SK-N-SH (cell line): ENCODE measurements around the gene RIPK4. TPM values are rescaled to one million over a fixed set of nuclear protein-coding genes. Genes with fewer than 3 reads are reported as not detected.

Experiments used
- CTCF ChIA-PET: fragments of 300-600, 350-600 bp; formaldehyde crosslinking; extraction: SDS; loops from one replicate; lab custom pipeline; 2021; lab: Yijun Ruan, JAX
- POLR2A ChIA-PET: fragments of 350-600 bp; sonication (Branson Sonifier 250); formaldehyde crosslinking; extraction: SDS; loops from one replicate; lab custom pipeline; 2020; ENCODE audit warnings: antibody characterized with exemption, inconsistent platforms; lab: Yijun Ruan, JAX
- DNase-seq: peaks from one replicate; pipeline ENCODE4 v3.0.0; 2012
- H2AFZ ChIP-seq: fragments of 200-600 bp; sonication (generic); 2 replicates; pipeline ENCODE4 v1.8.1; 2016; ENCODE audit warnings: antibody characterized with exemption, mild to moderate bottlenecking, low read depth
- H3F3A ChIP-seq: fragments of 200-600 bp; sonication (generic); replicated peaks from 2 replicates; pipeline ENCODE3; 2016; ENCODE audit warnings: antibody characterized with exemption, mild to moderate bottlenecking; ENCODE audit not compliant: insufficient read depth
- H3K27ac ChIP-seq, 2 experiments: fragments of 200-500 bp in 1 of 2; fragments of 200-600 bp in 1 of 2; sonication (Bioruptor generic) in 1 of 2; sonication (generic), shearing (Covaris generic) in 1 of 2; 2 replicates each; pipeline versions ENCODE4 v1.5.1 to v1.6.1; 2014 to 2016; ENCODE audit warnings: low read depth in 2 of 2, inconsistent platforms in 1 of 2, low read length in 1 of 2, mild to moderate bottlenecking in 1 of 2, mixed read lengths in 1 of 2
- H3K27me3 ChIP-seq: fragments of 200-600 bp; sonication (generic), shearing (Covaris generic); 2 replicates; pipeline ENCODE4 v1.6.1; 2016; ENCODE audit warnings: mixed run types; ENCODE audit not compliant: insufficient read depth
- H3K36me3 ChIP-seq, 2 experiments: fragments of 200-500 bp in 1 of 2; fragments of 200-600 bp in 1 of 2; sonication (Bioruptor generic) in 1 of 2; sonication (generic) in 1 of 2; replicated peaks in 1 of 2; 2 replicates each; pipeline versions ENCODE3 to v1.5.1; 2014 to 2016; ENCODE audit warnings: low read length in 1 of 2, mild to moderate bottlenecking in 1 of 2; ENCODE audit not compliant: insufficient read depth in 2 of 2, control insufficient read depth in 1 of 2
- H3K4me1 ChIP-seq, 2 experiments: fragments of 200-500 bp in 1 of 2; fragments of 200-600 bp in 1 of 2; sonication (Bioruptor generic) in 1 of 2; sonication (generic), shearing (Covaris generic) in 1 of 2; 2 replicates each; pipeline versions ENCODE4 v1.5.1 to v1.6.1; 2014 to 2016; ENCODE audit warnings: low read depth in 1 of 2, low read length in 1 of 2, mixed run types in 1 of 2; ENCODE audit not compliant: insufficient read depth in 2 of 2, control insufficient read depth in 1 of 2
- H3K4me2 ChIP-seq: fragments of 200-600 bp; sonication (generic), shearing (Covaris generic); 2 replicates; pipeline ENCODE4 v1.6.1; 2017; ENCODE audit warnings: mixed run types
- H3K4me3 ChIP-seq, 2 experiments: fragments of 200-500 bp in 1 of 2; fragments of 200-600 bp in 1 of 2; sonication (Bioruptor generic) in 1 of 2; sonication (generic), shearing (Covaris generic) in 1 of 2; 2 replicates each; pipeline versions ENCODE4 v1.5.1 to v1.8.1; 2014 to 2016; ENCODE audit warnings: low read depth in 2 of 2, inconsistent platforms in 1 of 2, low read length in 1 of 2, mild to moderate bottlenecking in 1 of 2, mixed read lengths in 1 of 2, moderate library complexity in 1 of 2
- H3K79me2 ChIP-seq: fragments of 200-600 bp; sonication (generic); 2 replicates; pipeline ENCODE4 v1.8.1; 2017; ENCODE audit warnings: mild to moderate bottlenecking; ENCODE audit not compliant: insufficient read depth
- H3K9ac ChIP-seq: fragments of 200-600 bp; sonication (generic); 2 replicates; pipeline ENCODE4 v1.6.1; 2017; ENCODE audit warnings: mixed run types
- H3K9me2 ChIP-seq: fragments of 200-600 bp; sonication (generic); 2 replicates; pipeline ENCODE4 v1.6.1; 2017; ENCODE audit warnings: mixed run types
- H3K9me3 ChIP-seq: fragments of 200-600 bp; sonication (generic); 2 replicates; pipeline ENCODE4 v1.6.1; 2017; ENCODE audit warnings: mixed run types, mild to moderate bottlenecking, moderate library complexity
- H4K20me1 ChIP-seq: fragments of 200-600 bp; sonication (generic); 2 replicates; pipeline ENCODE4 v1.6.1; 2017; ENCODE audit warnings: mild to moderate bottlenecking, mixed run types; ENCODE audit not compliant: insufficient read depth
- CTCF ChIP-seq: fragments of 200-600 bp; sonication (generic); IDR thresholded peaks from 2 replicates; pipeline ENCODE4 v1.6.1; 2017; ENCODE audit warnings: antibody characterized with exemption, mild to moderate bottlenecking, moderate library complexity
- ELF1 ChIP-seq: IDR thresholded peaks from 2 replicates; pipeline ENCODE4 v1.4.0; 2012
- EP300 ChIP-seq, 2 experiments: IDR thresholded peaks; 2 replicates each; pipeline versions ENCODE4 v1.4.0 to v1.6.1; 2012; ENCODE audit warnings: borderline replicate concordance in 1 of 2, low read depth in 1 of 2, low read length in 1 of 2
- EZH2phosphoT487 ChIP-seq: fragments of 200-600 bp; sonication (generic); IDR thresholded peaks from 2 replicates; pipeline ENCODE4 v1.6.1; 2017; ENCODE audit warnings: low read depth, mixed run types, mild to moderate bottlenecking, antibody characterized with exemption, moderate library complexity, borderline replicate concordance
- FOSL2 ChIP-seq: IDR thresholded peaks from 2 replicates; pipeline ENCODE4 v1.4.0; 2012; ENCODE audit warnings: low read depth, mild to moderate bottlenecking, moderate library complexity, borderline replicate concordance
- FOXJ3 ChIP-seq: sonication (generic); formaldehyde crosslinking; IDR thresholded peaks from 2 replicates; pipeline ENCODE4 v1.5.1; 2020; ENCODE audit warnings: mild to moderate bottlenecking, missing genetic modification reagents
- FOXM1 ChIP-seq: IDR thresholded peaks from 2 replicates; pipeline ENCODE4 v1.4.0; 2012; ENCODE audit warnings: low read depth, mild to moderate bottlenecking
- GABPA ChIP-seq: IDR thresholded peaks from 2 replicates; pipeline ENCODE4 v1.4.0; 2012; ENCODE audit warnings: low read depth, mild to moderate bottlenecking
- GATA2 ChIP-seq: sonication (generic); formaldehyde crosslinking; IDR thresholded peaks from 2 replicates; pipeline ENCODE4 v1.5.0; 2020; ENCODE audit warnings: mild to moderate bottlenecking, missing genetic modification reagents
- JUND ChIP-seq: IDR thresholded peaks from 2 replicates; pipeline ENCODE4 v1.4.0; 2012
- NFIC ChIP-seq: IDR thresholded peaks from 2 replicates; pipeline ENCODE4 v1.4.0; 2012; ENCODE audit warnings: borderline replicate concordance
- NRF1 ChIP-seq: IDR thresholded peaks from 2 replicates; pipeline ENCODE4 v1.6.1; 2012; ENCODE audit warnings: low read depth, mild to moderate bottlenecking, low read length
- RCOR1 ChIP-seq: fragments of 150-350 bp; IDR thresholded peaks from 2 replicates; pipeline ENCODE4 v1.6.1; 2017; ENCODE audit warnings: antibody characterized with exemption, low read length
- RFX5 ChIP-seq: IDR thresholded peaks from 2 replicates; pipeline ENCODE4 v1.6.1; 2012; ENCODE audit warnings: mild to moderate bottlenecking, improper control_type of control experiment, low read length
- RXRA ChIP-seq: IDR thresholded peaks from 2 replicates; pipeline ENCODE4 v1.4.0; 2012; ENCODE audit warnings: low read depth, mild to moderate bottlenecking, borderline replicate concordance
- TAF1 ChIP-seq: IDR thresholded peaks from 2 replicates; pipeline ENCODE4 v1.6.1; 2012; ENCODE audit warnings: low read depth, mild to moderate bottlenecking, low read length, moderate library complexity, borderline replicate concordance
- TCF12 ChIP-seq: IDR thresholded peaks from 2 replicates; pipeline ENCODE4 v1.4.0; 2012
- USF1 ChIP-seq: IDR thresholded peaks from 2 replicates; pipeline ENCODE4 v1.4.0; 2012; ENCODE audit warnings: low read depth, borderline replicate concordance
- YY1 ChIP-seq: IDR thresholded peaks from 2 replicates; pipeline ENCODE4 v1.4.0; 2012; ENCODE audit warnings: low read depth, mild to moderate bottlenecking
- ZBTB33 ChIP-seq: IDR thresholded peaks from 2 replicates; pipeline ENCODE4 v1.4.0; 2012; ENCODE audit warnings: low read depth, borderline replicate concordance
- WGBS: methylation state at CpG from one replicate; pipeline ENCODE4 v1.1.6; 2017; ENCODE audit warnings: low lambda C conversion rate; 5-methylcytosine and 5-hydroxymethylcytosine counted together
- polyA plus RNA-seq, 3 experiments: library from polyadenylated mRNA; depleted of rRNA; stranded (reverse); fragments of >200 nt; gene quantifications; 2 replicates each; pipeline ENCODE4 v1.2.3, GENCODE V29; 2012
- small RNA-seq, 7 experiments: library from RNA; depleted of rRNA; stranded (forward); fragments of <200 nt; gene quantifications; one replicate each; pipeline ENCODE3, GENCODE V24; 2012

Gene RIPK4
- polyA plus RNA-seq, 1 of the 3 experiments (the other 2 are of a cell fraction), result 11.0 TPM

- DNase-seq, result no peak
- H4K20me1 ChIP-seq, result no peaks in the 10 kb centered on the region
Measured at GRCh38 chr21:41691205-41692184, 75.4 kb downstream of the RIPK4 start.

More at GRCh38 chr21:41691205-41692184, 75.4 kb downstream of the RIPK4 start:
- POLR2A ChIA-PET, result no interaction called here
- Histone ChIP-seq H3K9me3 (no peaks in the 10 kb centered on the region), H3K9me2 (no peaks in the 10 kb centered on the region), H3K4me2 (no peak overlapping the region), H3K9ac (no peak overlapping the region), H3K4me3 (no peak overlapping the region), H3K27ac (no peak overlapping the region), H3K79me2 (no peaks in the 10 kb centered on the region), H2AFZ (no peak overlapping the region), H3K36me3 (no peaks in the 10 kb centered on the region), H3F3A (no peaks in the 10 kb centered on the region), H3K4me1 (no peaks in the 10 kb centered on the region), H3K27me3 (peaks cover 12% of the 10 kb centered on the region; the same call in 1 of the 2 replicates)
- CTCF ChIA-PET, result no interaction called here
- WGBS, result 55% methylated on average over 10 of the region's 12 CpGs
- TF ChIP-seq FOXM1 (no peak), FOXJ3 (CRISPR knock-in tag) (no peak), YY1 (no peak), TCF12 (no peak), ZBTB33 (no peak), JUND (no peak), NFIC (no peak), RFX5 (no peak), TAF1 (no peak), RCOR1 (no peak), EZH2phosphoT487 (no peak), NRF1 (no peak), CTCF (no peak), GABPA (no peak), FOSL2 (no peak), EP300 (IDR thresholded peaks at IDR 0.05; ENCODE audit: borderline replicate concordance in 1 of 2, low read depth in 1 of 2, low read length in 1 of 2) (no peak), RXRA (no peak), GATA2 (CRISPR knock-in tag) (no peak), ELF1 (no peak), USF1 (no peak)

Small RNA genes lying within 50 kb of the gene (small RNA-seq; reads per million reads assigned to genes)
- gene MIR6814, result 0 to 0.20 (median 0) reads per million in 7 experiments

Other genes starting within 250 kb of the RIPK4 start
- 6.6 and 7.0 TPM in 2 replicates for gene PRDM15, start 112.3 kb upstream of the RIPK4 start, polyA plus RNA-seq (2012; rRNA removed)
- gene C2CD2, start 187.0 kb upstream of the RIPK4 start, polyA plus RNA-seq (2012; rRNA removed), result 9.7 and 15.0 TPM in 2 replicates
- 2.9 and 3.8 TPM in 2 replicates for gene ZBTB21, start 243.3 kb upstream of the RIPK4 start, polyA plus RNA-seq (2012; rRNA removed)